Activated CD4-positive, alpha-beta T cell treated with anti-CD3 and anti-CD28 coated beads, Interleukin-2, amount 10 ng/mL, durations not matched to agents 24 days and 14 days (primary cell): ENCODE results near the gene CMPK1. TPM values are rescaled to one million over a fixed set of nuclear protein-coding genes. Genes with fewer than 3 reads are reported as not detected.

Experiments
- DNase-seq: peaks from one replicate; pipeline ENCODE4 v3.0.0; 2022
- H3K27ac Mint-ChIP-seq: one replicate; pipeline ENCODE4 v1.8.0; 2022; ENCODE audit warnings: mild to moderate bottlenecking, mixed read lengths
- H3K27me3 Mint-ChIP-seq: one replicate; pipeline ENCODE4 v1.8.0; 2022; ENCODE audit warnings: mixed read lengths
- H3K36me3 Mint-ChIP-seq: one replicate; pipeline ENCODE4 v1.8.0; 2022; ENCODE audit warnings: low read depth, mild to moderate bottlenecking, mixed read lengths
- H3K4me1 Mint-ChIP-seq: one replicate; pipeline ENCODE4 v1.8.0; 2021; ENCODE audit warnings: mixed read lengths
- H3K4me3 Mint-ChIP-seq: one replicate; pipeline ENCODE4 v1.8.0; 2022; ENCODE audit warnings: mild to moderate bottlenecking, moderate library complexity, mixed read lengths
- H3K9me3 Mint-ChIP-seq: one replicate; pipeline ENCODE4 v1.8.0; 2021; ENCODE audit warnings: mixed read lengths
- intact Hi-C: fragments of 100-400 bp; cut with micrococcal nuclease; formaldehyde crosslinking; loops from one replicate; pipeline ENCODE4 v1.15.1; 2023
- total RNA-seq: library from RNA; stranded (reverse); gene quantifications from 2 replicates; pipeline ENCODE4 v1.2.3, GENCODE V29; 2022

CMPK1 gene
- total RNA-seq, 1 donor from 2014 or later = 104 TPM

GRCh38 chr1:47361380-47361779 is 27.8 kb downstream of the CMPK1 start:
- no peak for DNase-seq
- no peaks in the 10 kb centered on the region for H3K9me3 Mint-ChIP-seq
- intact Hi-C loops = no loop called here
- H3K27ac Mint-ChIP-seq = no peak overlapping the region
- no peak overlapping the region for H3K4me3 Mint-ChIP-seq
- no peaks in the 10 kb centered on the region for H3K27me3 Mint-ChIP-seq
- H3K4me1 Mint-ChIP-seq = peaks cover 3% of the 10 kb centered on the region
- H3K36me3 Mint-ChIP-seq = no peaks in the 10 kb centered on the region

- no peak overlapping the region for H3K4me3 Mint-ChIP-seq
- DNase-seq = no peak
- H3K27me3 Mint-ChIP-seq = no peaks in the 10 kb centered on the region
- no peaks in the 10 kb centered on the region for H3K9me3 Mint-ChIP-seq
- peaks cover 3% of the 10 kb centered on the region for H3K4me1 Mint-ChIP-seq
- no peaks in the 10 kb centered on the region for H3K36me3 Mint-ChIP-seq
- no peak overlapping the region for H3K27ac Mint-ChIP-seq
- intact Hi-C loops = no loop called here
Measured at GRCh38 chr1:47362828-47363227, 29.2 kb downstream of the CMPK1 start.

GRCh38 chr1:47367651-47368050 is 34.1 kb downstream of the CMPK1 start:
- H3K36me3 Mint-ChIP-seq = peaks cover 29% of the 10 kb centered on the region
- H3K4me3 Mint-ChIP-seq = no peak overlapping the region
- H3K9me3 Mint-ChIP-seq = no peaks in the 10 kb centered on the region
- no peak for DNase-seq
- no peaks in the 10 kb centered on the region for H3K27me3 Mint-ChIP-seq
- intact Hi-C loops = no loop called here
- peaks cover 4% of the 10 kb centered on the region for H3K4me1 Mint-ChIP-seq
- no peak overlapping the region for H3K27ac Mint-ChIP-seq

GRCh38 chr1:47371016-47371517 is 37.5 kb downstream of the CMPK1 start:
- no peak overlapping the region for H3K4me3 Mint-ChIP-seq
- DNase-seq = no peak
- H3K9me3 Mint-ChIP-seq = no peaks in the 10 kb centered on the region
- intact Hi-C loops = no loop called here
- H3K4me1 Mint-ChIP-seq = peaks cover 2% of the 10 kb centered on the region
- peak overlapping the region; percentile 42 for H3K27ac Mint-ChIP-seq
- peaks cover 39% of the 10 kb centered on the region for H3K36me3 Mint-ChIP-seq
- H3K27me3 Mint-ChIP-seq = no peaks in the 10 kb centered on the region

DNA sequence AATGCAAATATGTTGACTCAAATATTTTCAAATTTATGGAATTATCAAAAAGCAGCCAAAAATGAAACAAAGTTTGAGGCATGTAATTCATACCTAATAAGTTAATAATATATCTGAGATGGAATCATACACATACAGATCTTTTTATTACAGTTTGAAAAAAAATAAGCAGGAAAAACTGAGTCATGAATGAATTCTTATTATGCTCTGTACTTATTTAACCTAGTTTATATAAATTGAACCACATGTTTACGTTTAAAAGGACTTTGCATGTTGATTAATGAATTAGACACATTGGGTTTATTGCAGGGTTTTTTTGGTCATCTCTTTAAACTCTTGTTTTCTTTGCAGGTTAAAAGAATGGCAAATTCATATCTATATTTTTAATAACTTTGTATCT is 40.9 kb downstream of the CMPK1 start:
- intact Hi-C loops = no loop called here
- Mint-ChIP-seq H3K27ac (no peak overlapping the region), H3K27me3 (no peaks in the 10 kb centered on the region)

GRCh38 chr1:47378147-47378546 is 44.6 kb downstream of the CMPK1 start:
- peaks cover 28% of the 10 kb centered on the region for H3K36me3 Mint-ChIP-seq
- no peaks in the 10 kb centered on the region for H3K27me3 Mint-ChIP-seq
- no peak overlapping the region for H3K4me3 Mint-ChIP-seq
- no peaks in the 10 kb centered on the region for H3K4me1 Mint-ChIP-seq
- intact Hi-C loops = no loop called here
- no peak for DNase-seq
- H3K9me3 Mint-ChIP-seq = no peaks in the 10 kb centered on the region
- H3K27ac Mint-ChIP-seq = no peak overlapping the region

More for the DNA sequence above, 40.9 kb downstream of the CMPK1 start:
- no peak for DNase-seq
- H3K4me1 Mint-ChIP-seq = peaks cover 2% of the 10 kb centered on the region
- peaks cover 42% of the 10 kb centered on the region for H3K36me3 Mint-ChIP-seq
- H3K4me3 Mint-ChIP-seq = no peak overlapping the region
- no peaks in the 10 kb centered on the region for H3K9me3 Mint-ChIP-seq

DNA sequence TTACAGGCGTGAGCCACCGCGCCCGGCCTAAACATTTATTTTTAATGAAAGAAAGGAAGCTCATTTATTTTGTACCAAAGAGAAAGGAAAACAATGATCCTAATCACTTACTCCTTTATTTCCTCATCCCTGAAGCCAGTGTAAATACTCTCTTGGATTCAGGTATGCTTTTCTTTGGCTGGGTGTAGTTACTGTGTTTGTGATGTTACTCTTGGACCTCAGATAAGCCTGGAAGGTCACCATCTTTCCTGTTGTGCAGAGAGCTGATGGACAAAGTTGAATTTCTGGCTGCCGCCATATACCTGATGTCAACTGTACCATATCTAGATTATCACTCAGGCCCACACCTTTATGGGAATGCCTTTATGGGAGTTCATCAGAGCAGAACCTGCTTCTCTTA is 47.1 kb downstream of the CMPK1 start:
- Mint-ChIP-seq H3K9me3 (no peaks in the 10 kb centered on the region), H3K4me3 (no peak overlapping the region), H3K27ac (no peak overlapping the region), H3K36me3 (peaks cover 22% of the 10 kb centered on the region), H3K27me3 (no peaks in the 10 kb centered on the region), H3K4me1 (no peaks in the 10 kb centered on the region)
- no peak for DNase-seq
- intact Hi-C loops = no loop called here

DNA sequence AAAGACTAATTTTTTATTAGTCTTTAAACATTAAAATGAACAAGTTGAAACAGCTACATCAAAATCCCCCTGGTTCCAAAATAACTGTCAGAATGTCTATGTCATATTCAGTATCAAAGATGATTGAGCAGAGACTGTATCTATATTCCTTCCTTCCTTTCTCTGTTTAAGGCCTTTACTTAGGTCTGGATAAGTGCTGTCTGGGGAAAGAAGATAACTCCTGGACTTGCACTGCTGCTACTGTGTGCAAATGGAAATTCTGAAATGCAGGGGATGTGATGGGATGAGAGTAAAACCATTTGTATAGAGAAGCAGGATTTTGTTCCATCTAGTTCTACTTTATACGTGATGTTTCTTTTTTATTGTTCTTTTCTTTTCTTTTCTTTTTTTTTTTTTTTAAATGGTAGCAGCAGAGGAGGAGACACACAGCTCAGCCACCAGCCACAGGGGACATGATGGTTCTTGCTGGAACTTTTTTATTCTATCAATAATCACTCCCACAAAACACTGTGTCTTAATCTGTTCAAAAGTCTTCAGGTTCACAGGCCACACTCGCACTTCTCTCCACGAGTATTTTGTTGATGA is 48.9 kb downstream of the CMPK1 start:
- H3K4me1 Mint-ChIP-seq = no peaks in the 10 kb centered on the region
- peaks cover 19% of the 10 kb centered on the region for H3K36me3 Mint-ChIP-seq
- no peak for DNase-seq
- no peak overlapping the region for H3K4me3 Mint-ChIP-seq
- H3K9me3 Mint-ChIP-seq = no peaks in the 10 kb centered on the region
- H3K27me3 Mint-ChIP-seq = no peaks in the 10 kb centered on the region
- H3K27ac Mint-ChIP-seq = no peak overlapping the region
- intact Hi-C loops = no loop called here

GRCh38 chr1:47384083-47384482 is 50.5 kb downstream of the CMPK1 start:
- peaks cover 2% of the 10 kb centered on the region for H3K27me3 Mint-ChIP-seq
- peaks cover 16% of the 10 kb centered on the region for H3K36me3 Mint-ChIP-seq
- no peaks in the 10 kb centered on the region for H3K9me3 Mint-ChIP-seq
- intact Hi-C loops = no loop called here
- DNase-seq = no peak
- no peaks in the 10 kb centered on the region for H3K4me1 Mint-ChIP-seq
- no peak overlapping the region for H3K4me3 Mint-ChIP-seq
- H3K27ac Mint-ChIP-seq = no peak overlapping the region

DNA sequence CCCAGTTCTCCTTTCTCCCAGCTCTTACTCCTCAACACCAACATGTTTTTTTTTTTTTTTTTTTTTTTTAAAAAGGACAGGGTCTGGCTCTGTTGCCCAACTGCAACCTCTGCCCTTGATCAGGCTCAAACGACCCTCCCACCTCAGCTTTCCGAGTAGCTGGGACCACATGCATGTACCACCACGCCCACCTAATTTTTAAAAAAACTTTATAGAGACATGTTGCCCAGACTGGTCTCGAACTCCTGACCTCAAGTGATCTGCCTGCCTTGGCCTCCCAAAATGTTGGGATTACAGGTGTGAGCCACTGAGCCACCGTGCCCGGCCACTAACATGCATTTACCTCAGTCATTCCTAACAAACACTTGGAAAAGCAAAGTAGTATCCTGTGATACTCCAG is 51.4 kb downstream of the CMPK1 start:
- no peaks in the 10 kb centered on the region for H3K9me3 Mint-ChIP-seq
- peaks cover 2% of the 10 kb centered on the region for H3K27me3 Mint-ChIP-seq
- H3K4me3 Mint-ChIP-seq = no peak overlapping the region
- H3K36me3 Mint-ChIP-seq = peaks cover 9% of the 10 kb centered on the region
- H3K4me1 Mint-ChIP-seq = no peaks in the 10 kb centered on the region
- no peak overlapping the region for H3K27ac Mint-ChIP-seq
- no peak for DNase-seq
- intact Hi-C loops = no loop called here

DNA sequence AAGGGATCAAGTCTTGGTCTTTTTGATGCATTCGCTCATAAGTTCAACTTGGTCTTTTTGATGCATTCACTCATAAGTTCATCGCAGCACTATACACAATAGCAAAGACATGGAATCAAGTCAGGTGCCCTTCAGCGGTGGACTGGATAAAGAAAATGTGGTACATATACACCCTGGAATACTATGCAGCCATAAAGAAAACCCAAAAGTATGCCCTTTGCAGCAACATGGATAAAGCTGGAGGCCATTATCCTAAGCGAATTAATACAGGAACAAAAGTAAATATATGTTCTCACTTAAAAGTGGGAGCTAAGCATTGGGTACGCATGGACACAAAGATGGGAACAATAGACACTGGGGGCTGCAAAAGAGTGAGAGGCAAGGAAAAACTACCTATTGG is 52.7 kb downstream of the CMPK1 start:
- Mint-ChIP-seq H3K9me3 (no peaks in the 10 kb centered on the region), H3K4me1 (no peaks in the 10 kb centered on the region), H3K27ac (no peak overlapping the region), H3K36me3 (peaks cover 6% of the 10 kb centered on the region), H3K27me3 (peaks cover 2% of the 10 kb centered on the region), H3K4me3 (no peak overlapping the region)
- intact Hi-C loops = no loop called here
- no peak for DNase-seq

GRCh38 chr1:47388030-47388890 is 54.7 kb downstream of the CMPK1 start:
- peaks cover 2% of the 10 kb centered on the region for H3K36me3 Mint-ChIP-seq
- no peaks in the 10 kb centered on the region for H3K9me3 Mint-ChIP-seq
- H3K4me3 Mint-ChIP-seq = no peak overlapping the region
- H3K4me1 Mint-ChIP-seq = no peaks in the 10 kb centered on the region
- intact Hi-C loops = loop anchor here (1.0 to 2.0 kb wide), 2 partner anchors 321 to 339 kb away; no protein-coding TSS in a partner anchor
- peaks cover 9% of the 10 kb centered on the region for H3K27me3 Mint-ChIP-seq
- no peak overlapping the region for H3K27ac Mint-ChIP-seq
- no peak for DNase-seq

- peaks cover 10% of the 10 kb centered on the region for H3K27me3 Mint-ChIP-seq
- no peak overlapping the region for H3K4me3 Mint-ChIP-seq
- no peaks in the 10 kb centered on the region for H3K4me1 Mint-ChIP-seq
- H3K27ac Mint-ChIP-seq = no peak overlapping the region
- intact Hi-C loops = loop anchor here (1.0 to 2.0 kb wide), 2 partner anchors 320 to 338 kb away; no protein-coding TSS in a partner anchor
- DNase-seq = peak; percentile 82
- H3K9me3 Mint-ChIP-seq = no peaks in the 10 kb centered on the region
- no peaks in the 10 kb centered on the region for H3K36me3 Mint-ChIP-seq
Measured at GRCh38 chr1:47388891-47389238, 55.3 kb downstream of the CMPK1 start.

- no peaks in the 10 kb centered on the region for H3K4me1 Mint-ChIP-seq
- H3K36me3 Mint-ChIP-seq = no peaks in the 10 kb centered on the region
- H3K27me3 Mint-ChIP-seq = peaks cover 15% of the 10 kb centered on the region
- intact Hi-C loops = loop anchor here (2.0 kb wide), 1 partner anchor 337 kb away; no protein-coding TSS in a partner anchor
- no peak for DNase-seq
- no peak overlapping the region for H3K4me3 Mint-ChIP-seq
- no peak overlapping the region for H3K27ac Mint-ChIP-seq
- H3K9me3 Mint-ChIP-seq = no peaks in the 10 kb centered on the region
Measured at GRCh38 chr1:47389731-47390130, 56.1 kb downstream of the CMPK1 start.
